SIG-M5 treated with dmso at 0.1 percent for 504 hours (cell line): ENCODE results near the gene TFE3.

Source experiments
- DNase-seq: peaks from one replicate; lab custom pipeline; 2025; ENCODE audit not compliant: unreplicated experiment; lab: John Stamatoyannopoulos, UW

The TFE3 gene, protein sequence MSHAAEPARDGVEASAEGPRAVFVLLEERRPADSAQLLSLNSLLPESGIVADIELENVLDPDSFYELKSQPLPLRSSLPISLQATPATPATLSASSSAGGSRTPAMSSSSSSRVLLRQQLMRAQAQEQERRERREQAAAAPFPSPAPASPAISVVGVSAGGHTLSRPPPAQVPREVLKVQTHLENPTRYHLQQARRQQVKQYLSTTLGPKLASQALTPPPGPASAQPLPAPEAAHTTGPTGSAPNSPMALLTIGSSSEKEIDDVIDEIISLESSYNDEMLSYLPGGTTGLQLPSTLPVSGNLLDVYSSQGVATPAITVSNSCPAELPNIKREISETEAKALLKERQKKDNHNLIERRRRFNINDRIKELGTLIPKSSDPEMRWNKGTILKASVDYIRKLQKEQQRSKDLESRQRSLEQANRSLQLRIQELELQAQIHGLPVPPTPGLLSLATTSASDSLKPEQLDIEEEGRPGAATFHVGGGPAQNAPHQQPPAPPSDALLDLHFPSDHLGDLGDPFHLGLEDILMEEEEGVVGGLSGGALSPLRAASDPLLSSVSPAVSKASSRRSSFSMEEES

DNA sequence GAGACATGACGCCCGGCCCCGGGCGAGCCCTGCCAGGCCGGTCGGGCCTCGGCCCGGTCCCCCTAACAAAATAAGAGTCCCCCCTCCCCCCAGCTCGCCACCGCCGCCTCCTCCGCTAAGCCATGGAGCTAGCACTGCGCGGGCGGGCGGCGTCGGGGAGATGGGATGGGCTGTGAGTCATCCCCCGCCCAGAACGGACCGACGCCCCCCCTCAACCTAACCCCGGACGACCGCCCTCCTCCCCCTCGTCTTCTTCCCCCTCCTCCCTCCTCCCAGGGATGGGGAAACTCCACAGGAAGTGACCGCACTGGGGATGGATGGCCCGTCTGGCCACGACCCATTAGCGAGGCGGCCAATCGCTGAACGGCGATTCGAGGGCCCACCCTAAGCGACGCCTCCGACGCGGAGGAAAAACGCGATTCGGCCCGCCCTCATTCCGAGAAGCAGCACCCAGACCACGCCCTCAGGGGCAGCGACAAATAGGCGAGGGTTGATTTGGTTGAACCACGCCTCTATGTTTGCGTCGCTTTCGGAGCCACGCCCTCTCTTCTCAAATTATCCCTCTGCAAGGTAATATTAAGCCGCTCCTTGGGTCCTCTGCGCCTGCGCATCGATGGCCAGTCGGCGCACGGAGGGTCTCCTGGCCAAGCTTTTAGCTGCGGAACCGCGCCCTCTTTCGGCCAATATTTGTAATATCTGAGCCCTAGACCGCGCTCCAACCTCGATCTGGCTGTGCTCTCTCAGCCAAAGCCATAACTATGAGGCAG lies at the start of gene TFE3:
TFE3 (minus strand) TSS at position 138 of the 767 bp plus-strand sequence; CDS start at position 7, 131 bp downstream.
- DNase-seq = peak; percentile 94

DNA sequence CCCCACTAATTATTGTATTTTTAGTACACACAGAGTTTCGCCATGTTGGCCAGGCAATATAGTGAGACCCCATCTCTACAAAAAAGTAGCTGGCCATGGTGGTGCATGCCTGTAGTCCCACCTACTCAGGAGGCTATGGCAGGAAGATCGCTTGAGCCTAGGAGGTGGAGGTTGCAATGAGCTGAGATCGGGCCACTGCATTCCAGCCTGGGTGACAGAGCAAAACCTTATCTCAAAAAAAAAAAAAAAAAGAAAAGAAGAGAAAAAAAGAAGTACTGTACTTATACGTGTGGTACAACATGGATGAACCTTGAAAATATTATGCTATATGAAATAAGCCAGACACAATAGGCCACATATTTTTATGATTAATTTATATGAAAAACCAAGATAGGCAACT lies 46.4 kb upstream of the TFE3 start:
- DNase-seq = no peak

DNA sequence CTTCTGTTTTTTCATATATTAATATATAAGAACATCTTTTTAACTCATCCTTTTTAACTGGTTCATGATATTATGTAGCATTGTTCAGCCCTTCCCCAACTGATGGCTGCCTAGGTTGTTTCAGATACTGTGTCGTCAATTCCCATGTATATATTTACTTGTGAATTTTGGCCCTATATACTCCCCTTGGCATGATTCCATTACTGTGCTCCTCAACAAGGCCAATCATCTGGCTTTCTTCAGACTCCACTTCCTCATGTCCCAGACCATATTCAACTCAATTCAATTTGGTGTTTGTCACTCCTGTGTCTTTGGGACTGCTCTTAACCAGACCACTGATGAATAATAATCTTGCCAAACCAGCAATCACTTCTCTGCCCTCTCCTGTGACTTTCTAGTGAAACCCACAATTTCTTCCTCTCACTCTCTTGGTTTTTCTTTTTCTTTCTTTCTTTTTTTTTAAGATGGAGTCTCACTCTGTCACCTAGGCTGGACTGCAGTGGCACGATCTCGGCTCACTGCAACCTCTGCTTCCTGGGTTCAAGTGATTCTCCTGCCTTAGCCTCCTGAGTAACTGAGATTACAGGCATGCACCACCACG lies 39.2 kb upstream of the TFE3 start:
- DNase-seq = no peak

DNA sequence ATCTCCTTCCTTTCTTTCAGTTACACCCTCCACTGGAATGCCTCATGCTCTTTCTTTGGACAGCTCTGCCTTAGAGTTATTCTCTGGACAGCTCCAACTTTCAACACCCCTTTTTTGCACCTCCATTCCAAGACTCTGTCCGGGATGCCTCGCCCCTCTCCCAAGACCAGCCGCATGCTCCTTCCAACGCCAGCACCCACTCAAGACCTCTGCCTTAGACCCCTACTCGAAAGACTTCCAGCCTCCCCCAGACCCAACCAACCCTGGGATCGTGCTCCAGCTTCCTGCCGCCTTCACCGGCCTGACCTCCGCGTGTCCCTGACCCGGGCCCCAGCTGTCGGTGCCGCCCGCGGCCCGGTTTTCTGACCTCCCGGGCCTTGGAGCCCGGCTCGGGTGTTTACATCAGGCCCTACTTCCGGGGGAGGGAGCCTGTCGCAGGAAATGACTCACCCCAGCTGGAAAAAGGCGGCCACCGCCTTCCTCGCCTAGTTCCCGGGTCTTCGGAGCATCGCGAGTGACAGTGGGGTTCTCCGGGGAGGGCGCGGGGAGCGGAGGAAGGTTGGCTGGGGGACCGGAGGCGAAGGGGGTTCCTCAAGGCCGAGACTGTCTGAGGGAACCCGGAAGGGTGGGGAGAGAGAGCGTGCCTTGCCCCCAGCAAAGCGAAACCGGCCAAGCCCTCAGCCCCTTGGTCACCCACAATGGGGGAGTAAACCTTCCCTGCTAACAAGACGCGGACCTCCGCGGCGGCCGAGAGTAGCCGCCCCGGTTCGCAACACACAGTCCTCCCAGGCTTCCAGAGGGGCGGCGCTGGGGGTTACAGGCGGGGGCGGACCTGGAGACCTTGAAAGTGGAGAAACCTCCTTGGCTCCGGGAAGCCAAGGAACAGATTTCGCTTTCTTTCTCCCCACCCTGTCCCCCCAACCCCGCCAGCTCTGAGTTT lies 36.6 kb upstream of the TFE3 start, which contains the start of gene WDR45:
WDR45 (minus strand) TSS at position 399 of the 940 bp plus-strand sequence. CDS start 1,792 bp downstream, outside the sequence.
- DNase-seq = peak; percentile 75

DNA sequence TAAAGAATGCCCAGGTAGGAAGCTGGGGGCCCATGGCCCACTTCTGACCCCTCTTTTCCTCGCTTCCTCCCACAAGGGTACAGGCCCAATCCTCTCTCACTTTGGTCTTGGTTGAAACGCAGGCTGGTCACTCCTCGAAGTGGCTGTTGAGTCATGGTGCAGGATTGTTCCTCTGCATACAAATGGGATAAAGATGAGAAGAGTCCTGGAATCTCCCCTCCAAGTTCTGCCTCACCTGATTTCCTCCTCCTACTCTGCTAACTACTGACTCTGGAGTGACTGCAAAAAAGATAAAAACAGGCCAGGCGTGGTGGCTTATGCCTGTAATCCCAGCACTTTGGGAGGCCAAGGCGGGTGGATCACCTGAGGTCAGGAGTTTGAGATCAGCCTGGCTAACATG lies 34.8 kb upstream of the TFE3 start:
- DNase-seq = no peak

DNA sequence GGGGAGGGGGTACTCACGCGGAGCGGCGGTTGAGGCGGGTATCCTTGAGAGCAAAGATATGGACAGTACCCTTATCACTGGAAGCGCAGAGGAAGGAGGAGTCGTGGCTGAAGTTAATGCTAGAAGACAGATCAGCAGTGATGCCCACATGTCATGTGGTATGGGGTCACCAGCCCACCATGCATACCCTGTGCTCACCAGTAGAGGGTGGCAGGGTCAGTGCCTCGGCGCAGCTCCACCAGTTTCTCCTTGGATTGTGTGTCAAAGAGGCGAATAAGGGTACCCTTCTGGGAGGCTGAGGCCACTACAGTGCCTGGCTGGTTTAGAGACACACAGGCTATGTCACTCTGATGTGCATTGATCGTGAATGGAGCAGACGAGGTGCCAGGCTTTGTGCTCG lies 32.2 kb upstream of the TFE3 start:
- no peak for DNase-seq

DNA sequence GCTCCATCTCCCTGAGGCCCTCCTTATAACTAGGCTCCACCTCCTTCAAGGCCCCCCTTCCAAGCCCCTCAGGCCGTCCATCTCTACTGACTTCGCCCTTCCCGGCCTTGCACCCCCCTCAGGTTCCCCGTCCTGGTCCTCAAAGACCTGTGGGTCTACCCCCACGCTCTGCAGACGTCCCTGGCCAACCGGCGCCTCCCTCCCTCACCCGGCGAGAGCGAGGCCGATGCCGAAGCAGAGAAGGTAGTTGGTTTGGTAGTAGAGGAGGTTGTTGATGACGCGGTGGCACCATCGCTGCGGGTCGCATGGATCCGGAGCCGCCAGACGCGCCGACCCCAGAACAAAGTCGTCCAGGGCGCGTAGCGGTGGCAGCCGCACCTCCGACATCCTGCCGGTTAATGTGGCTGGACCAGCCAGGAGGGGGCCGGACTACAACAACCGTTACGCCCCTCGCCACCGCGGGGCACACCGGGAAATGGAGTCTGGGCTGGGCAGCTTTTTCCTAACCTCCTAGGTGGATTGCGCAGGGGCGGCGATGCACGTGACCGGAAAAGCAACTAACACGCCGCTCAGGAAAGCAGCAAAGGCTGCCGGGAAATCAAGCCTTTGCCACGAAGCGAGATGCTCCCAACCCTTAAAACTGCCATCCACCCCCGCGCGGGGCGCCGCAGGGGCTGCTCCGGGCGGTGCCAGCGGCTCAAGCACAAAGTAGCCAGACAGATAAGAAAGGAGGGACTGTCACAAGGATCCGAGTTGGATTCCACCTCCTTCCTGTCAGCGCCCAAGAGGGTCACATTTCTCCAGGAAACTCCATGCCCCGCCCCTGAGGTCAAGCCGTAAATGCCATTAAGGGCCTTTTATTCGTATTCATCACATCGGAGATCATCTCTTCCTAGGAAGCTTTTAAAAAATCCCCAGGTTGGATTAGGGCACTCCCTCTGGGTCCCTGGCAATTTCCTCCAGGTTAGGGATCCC lies 30.7 kb upstream of the TFE3 start, which contains the start of gene PRAF2:
PRAF2 (minus strand) TSS at position 402 of the 975 bp plus-strand sequence; CDS start at position 387, 15 bp downstream.
- DNase-seq = peak; percentile 84

DNA sequence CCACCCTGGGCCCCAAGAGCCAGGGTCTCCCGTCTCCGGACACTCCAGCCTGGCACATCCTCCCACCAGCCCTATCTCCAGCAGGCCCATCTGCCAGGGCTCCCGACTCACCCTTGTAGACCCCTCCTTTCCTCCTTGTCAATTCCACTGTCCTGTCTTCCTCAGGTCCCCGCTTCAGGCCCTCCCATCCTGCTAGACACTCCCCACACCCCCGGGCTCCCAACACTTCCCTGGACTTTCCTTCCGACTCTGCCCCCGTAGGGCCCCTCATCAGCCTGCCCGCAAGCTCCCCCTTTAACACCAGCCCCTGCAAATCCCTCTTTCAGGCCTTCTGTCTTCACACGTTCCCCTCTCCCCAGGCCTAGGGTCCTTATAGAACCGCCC lies 29.5 kb upstream of the TFE3 start:
- DNase-seq = no peak

DNA sequence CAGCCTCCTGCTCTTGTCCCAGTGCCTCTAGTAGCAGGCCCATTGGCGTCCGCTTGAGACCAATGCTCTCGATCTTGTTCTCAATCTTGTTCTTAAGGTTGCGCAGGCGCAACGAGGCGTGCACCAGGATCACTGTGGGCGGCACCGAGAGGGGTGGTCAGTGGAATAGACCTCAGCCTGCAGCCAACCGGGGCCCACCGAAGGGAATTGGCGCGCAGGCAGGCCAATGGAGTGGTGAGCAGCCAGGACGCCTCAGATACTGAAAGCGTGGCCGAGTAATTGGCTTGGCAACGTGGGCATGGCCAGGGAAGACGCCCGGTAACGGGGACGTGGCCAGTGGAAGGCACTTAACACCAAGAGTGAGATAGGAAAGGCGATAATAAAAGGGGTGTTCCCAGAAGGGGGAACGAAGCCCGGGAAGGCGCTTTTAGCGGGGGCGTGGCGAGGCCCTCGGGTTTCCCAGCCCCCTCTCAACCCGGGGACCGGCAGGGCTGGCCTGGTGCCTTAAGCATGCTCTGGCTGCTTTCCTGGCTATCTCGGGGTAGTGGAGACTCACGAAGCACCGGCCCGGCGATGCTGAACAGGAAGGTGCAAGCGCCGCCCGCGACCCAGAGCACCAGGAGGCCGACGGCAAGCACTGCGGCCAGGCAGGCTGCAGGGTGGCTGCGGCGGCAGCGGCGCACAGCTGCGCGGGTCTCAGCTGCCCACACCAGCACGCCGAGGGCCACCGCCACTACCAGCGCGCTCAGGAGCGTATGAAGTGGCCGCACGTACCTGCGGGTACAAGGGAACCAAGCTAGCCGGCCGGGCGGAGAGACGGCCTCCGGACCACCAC lies 28.9 kb upstream of the TFE3 start:
- DNase-seq = no peak

DNA sequence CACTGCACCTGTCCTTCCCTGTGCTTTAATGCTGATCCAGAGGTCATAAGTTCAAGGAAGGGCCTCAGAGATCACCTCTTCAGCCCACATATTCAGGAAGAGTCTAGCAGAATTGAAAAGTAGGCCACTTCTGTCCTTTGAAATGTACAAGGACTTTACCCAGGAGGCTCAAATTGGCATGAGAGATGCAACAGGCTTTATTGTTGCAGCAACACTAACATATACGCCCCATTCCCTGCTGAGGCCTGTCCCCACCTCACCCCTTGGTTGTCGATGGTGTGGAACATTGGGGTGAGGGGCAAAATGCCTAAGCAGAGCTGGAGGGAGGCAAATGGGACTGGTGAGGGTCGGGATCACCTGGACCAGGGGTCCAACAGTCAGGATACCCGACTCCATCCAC lies 27.8 kb upstream of the TFE3 start:
- no peak for DNase-seq

DNA sequence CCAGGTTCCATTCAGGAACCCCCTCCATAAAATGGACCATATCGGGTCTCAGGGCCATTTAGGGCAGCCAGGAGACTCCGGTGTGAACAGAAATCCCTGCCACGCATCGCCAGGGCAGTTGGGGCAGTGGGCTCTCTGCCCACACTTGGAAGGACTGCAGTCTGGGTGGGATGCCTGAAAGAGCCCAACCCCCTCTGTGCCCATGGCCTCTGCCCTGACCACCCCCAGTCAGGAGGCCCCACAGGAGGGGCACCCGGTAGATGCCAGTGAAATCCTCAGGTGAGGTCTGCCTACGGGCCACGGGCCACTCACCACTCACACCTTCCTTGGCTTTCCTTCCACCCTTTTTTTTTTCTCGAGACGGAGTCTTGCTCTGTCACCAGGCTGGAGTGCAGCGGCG lies 25.9 kb upstream of the TFE3 start:
- no peak for DNase-seq

DNA sequence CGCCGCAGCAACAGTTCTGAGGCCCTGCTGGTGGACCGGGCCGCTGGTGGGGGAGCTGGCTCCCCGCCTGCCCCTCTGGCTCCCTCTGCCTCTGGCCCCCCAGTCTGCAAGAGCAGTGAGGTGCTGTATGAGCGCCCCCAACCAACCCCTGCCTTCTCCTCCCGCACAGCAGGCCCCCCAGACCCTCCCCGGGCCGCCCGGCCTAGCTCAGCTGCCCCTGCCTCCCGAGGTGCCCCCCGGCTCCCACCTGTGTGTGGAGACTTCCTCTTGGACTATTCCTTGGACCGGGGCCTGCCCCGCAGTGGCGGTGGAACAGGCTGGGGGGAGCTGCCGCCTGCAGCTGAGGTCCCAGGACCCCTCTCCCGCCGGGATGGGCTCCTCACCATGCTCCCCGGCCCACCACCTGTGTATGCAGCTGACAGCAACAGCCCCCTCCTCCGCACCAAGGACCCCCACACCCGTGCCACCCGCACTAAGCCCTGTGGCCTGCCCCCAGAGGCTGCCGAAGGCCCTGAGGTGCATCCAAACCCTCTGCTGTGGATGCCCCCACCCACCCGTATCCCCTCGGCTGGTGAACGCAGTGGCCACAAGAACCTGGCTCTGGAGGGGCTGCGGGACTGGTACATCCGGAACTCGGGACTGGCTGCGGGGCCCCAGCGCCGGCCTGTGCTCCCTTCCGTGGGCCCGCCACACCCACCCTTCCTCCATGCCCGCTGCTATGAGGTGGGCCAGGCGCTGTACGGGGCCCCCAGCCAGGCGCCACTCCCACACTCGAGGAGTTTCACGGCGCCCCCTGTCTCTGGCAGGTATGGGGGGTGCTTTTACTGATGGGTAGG lies 24.3 kb upstream of the TFE3 start:
- DNase-seq = no peak

DNA sequence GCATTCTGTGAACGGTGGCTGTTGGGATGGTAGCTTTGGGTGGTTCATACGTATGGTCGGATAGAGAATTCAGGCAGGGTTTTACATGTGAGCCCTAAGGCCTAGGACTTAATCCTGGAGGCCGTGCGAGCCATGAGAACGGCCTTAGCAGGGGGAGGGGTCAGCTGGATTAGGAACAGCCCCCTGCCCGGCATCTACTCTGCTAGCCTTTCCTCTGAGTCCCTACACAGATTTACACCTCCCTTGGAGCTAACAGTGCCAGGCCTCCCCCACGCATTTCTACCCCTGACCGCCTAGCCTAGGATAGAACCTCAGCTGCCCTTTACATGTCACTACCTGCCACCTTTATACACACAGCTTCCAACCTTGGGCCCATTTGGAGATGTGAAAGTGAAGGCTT lies 23.5 kb upstream of the TFE3 start:
- no peak for DNase-seq

DNA sequence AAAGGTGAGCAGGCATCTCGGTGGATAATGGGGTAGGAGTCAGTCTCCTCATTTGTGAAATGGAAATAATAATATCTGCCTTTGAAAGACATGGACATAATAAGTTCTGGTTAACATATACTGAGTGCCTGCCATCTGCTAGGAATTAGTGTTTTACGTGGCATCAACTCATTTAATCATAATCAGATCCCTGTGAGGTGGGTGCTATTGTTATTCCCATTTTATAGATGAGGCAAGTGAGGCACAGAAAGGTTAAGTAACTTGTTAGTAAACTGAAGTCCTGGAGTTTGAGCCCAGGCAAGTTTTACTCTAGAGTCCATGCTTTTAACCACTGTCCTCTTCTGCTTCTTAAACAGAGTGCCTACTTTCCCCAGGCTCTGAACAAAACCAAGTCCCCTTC lies 23.1 kb upstream of the TFE3 start:
- DNase-seq = no peak

DNA sequence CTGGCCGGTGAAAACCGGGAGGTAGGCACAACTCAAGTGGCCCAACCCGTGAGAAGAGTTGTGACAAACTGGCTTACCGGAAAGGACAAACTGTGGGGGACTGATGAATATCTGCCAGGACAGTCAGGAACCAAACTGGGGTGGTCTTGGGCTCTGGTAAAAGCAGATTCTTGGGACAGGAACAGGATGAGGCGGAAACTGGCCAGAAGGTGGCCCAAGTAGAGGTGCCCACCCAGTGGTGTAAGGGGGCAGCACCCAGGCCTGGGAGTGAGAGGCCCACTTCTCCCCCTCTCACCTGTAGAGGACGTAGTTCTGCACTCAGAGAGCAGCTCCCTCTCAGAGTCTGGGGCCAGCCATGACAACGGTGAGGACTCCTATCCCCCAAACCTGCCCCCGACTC lies 21.6 kb upstream of the TFE3 start:
- DNase-seq = no peak

DNA sequence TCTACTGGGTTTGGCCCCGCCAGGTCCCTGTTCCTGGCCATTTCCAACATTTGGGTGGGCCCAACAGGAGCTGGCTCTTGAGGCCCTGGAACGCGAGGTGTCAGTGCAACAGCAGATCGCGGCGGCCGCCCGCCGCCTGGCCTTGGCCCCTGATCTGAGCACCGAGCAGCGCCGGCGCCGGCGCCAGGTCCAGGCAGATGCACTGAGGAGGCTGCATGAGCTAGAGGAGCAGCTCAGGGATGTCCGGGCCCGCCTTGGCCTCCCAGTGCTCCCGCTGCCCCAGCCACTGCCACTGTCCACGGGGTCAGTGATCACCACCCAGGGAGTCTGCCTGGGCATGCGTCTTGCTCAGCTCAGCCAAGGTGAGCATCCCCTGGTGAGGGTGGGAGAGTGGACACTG lies 21.1 kb upstream of the TFE3 start:
- DNase-seq = no peak

DNA sequence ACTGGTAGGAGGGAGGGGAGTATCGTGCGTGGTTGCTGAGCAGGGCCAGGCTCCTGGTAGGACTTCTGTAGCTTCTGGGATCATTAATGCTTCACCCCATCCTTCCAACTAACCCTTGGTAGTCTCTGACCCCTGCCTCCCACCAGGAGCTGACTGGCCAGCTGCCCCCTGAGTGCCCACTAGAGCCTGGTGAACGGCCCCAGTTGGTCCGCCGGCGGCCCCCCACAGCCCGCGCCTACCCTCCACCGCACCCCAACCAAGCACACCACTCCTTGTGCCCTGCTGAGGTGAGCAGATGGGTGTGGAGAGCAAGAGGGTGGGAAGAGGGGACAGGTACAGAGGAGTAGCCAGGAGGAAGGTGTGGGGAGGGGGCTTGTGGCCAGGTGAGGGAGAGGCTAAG lies 20.6 kb upstream of the TFE3 start:
- DNase-seq = no peak
